K562 (cell line): Measurements from ENCODE around the gene NOTCH3. TPM values are rescaled to one million over a fixed set of nuclear protein-coding genes. Genes with fewer than 3 reads are reported as not detected.

ENCODE experiments used
- ARID4B ChIP-seq: sonication (generic); formaldehyde crosslinking; IDR thresholded peaks from 2 replicates; pipeline ENCODE4 v1.8.0; 2022; ENCODE audit warnings: mild to moderate bottlenecking, missing genetic modification reagents
- DIDO1 ChIP-seq: fragments of 450-650 bp; IDR thresholded peaks from 2 replicates; pipeline ENCODE4 v1.6.1; 2016; ENCODE audit warnings: low read depth, missing biosample characterization, missing genetic modification characterization
- MCM5 ChIP-seq: fragments of 450-650 bp; IDR thresholded peaks from 2 replicates; pipeline ENCODE4 v1.6.1; 2016; ENCODE audit warnings: low read depth
- MGA ChIP-seq: fragments of 450-650 bp; IDR thresholded peaks from 2 replicates; pipeline ENCODE4 v1.6.1; 2016; ENCODE audit warnings: mild to moderate bottlenecking, moderate library complexity
- SRSF7 ChIP-seq: fragments of 200-400 bp; formaldehyde crosslinking; optimal IDR thresholded peaks from 2 replicates; pipeline ENCODE3; 2017; ENCODE audit warnings: mild to moderate bottlenecking, low read depth, low read length
- ZBTB7A ChIP-seq: IDR thresholded peaks from 2 replicates; pipeline ENCODE4 v1.6.1; 2011; ENCODE audit warnings: low read depth, mild to moderate bottlenecking, low read length, moderate library complexity, borderline replicate concordance; ENCODE audit not compliant: control insufficient read depth
- ZNF444 ChIP-seq: fragments of 250-450 bp; sonication (Bioruptor Pico); IDR thresholded peaks from 2 replicates; pipeline ENCODE4 v1.4.0; 2020; ENCODE audit warnings: mild to moderate bottlenecking, moderate library complexity
- ZNF644 ChIP-seq: fragments of 200-800 bp; sonication (Bioruptor generic); IDR thresholded peaks from 2 replicates; pipeline ENCODE4 v1.6.1; 2016; ENCODE audit warnings: low read depth, missing genetic modification characterization, missing compliant biosample characterization
- polyA plus RNA-seq, 8 experiments: library from polyadenylated mRNA; depleted of rRNA in 4 of 8; stranded (reverse) in 5 of 8; unstranded in 3 of 8; fragments of >200 nt; fragmentation: Nextera tagmentation in 2 of 8; fragmentation: Illumina TruSeq in 1 of 8; extraction: Ambion mirVana in 2 of 8; extraction: Trizol in 1 of 8; gene quantifications; 2 replicates each; pipeline versions ENCODE4 v1.2.1 to v1.2.3, GENCODE V29; 2011 to 2014; ENCODE audit warnings: inconsistent platforms in 1 of 8, missing spikeins in 1 of 8
- total RNA-seq, 7 experiments: library from RNA; depleted of rRNA in 6 of 7; stranded (reverse); fragments of >200 nt in 6 of 7; fragmentation: Illumina TruSeq in 2 of 7; extraction: Trizol in 2 of 7; gene quantifications; 2 replicates each; pipeline versions ENCODE4 v1.2.1 to v1.2.3, GENCODE V29; 2011 to 2021; ENCODE audit warnings: low replicate concordance in 1 of 7

The NOTCH3 gene
- total and polyA plus RNA-seq, 9 of the 15 experiments (the other 6 are each of a cell fraction or from before 2014, with no cell fraction given), result under 0.01 to 1.2 (median 0.16) TPM

GRCh38 chr19:15118789-15119494 is 81.9 kb downstream of the NOTCH3 start (continued):
- TF ChIP-seq MGA, result no peak
- no peak for TF ChIP-seq DIDO1 (tag)
- TF ChIP-seq ARID4B (CRISPR knock-in tag), result no peak
- no peak for TF ChIP-seq ZNF444 (CRISPR knock-in tag)
- TF ChIP-seq ZNF644 (tag), result no peak
- TF ChIP-seq SRSF7, result no peak
- TF ChIP-seq ZBTB7A, result no peak
- TF ChIP-seq MCM5, result no peak
